IPS DF 6.9 (cell line): ENCODE results near the gene AKT3.

Experiments used
- DNase-seq: peaks from one replicate; pipeline ENCODE4 v3.0.0-alpha.2; 2013; ENCODE audit warnings: low read depth, low spot score
- H3K27ac ChIP-seq: one replicate; pipeline ENCODE4 v1.5.1; 2013; ENCODE audit warnings: low read length, control low read depth
- H3K27me3 ChIP-seq: 2 replicates; pipeline ENCODE4 v1.6.1; 2013; ENCODE audit warnings: mild to moderate bottlenecking, low read length; ENCODE audit not compliant: control insufficient read depth, insufficient read depth
- H3K36me3 ChIP-seq: 2 replicates; pipeline ENCODE4 v1.6.1; 2013; ENCODE audit warnings: low read length; ENCODE audit not compliant: control insufficient read depth, insufficient read depth
- H3K4me1 ChIP-seq: 2 replicates; pipeline ENCODE4 v1.6.1; 2013; ENCODE audit warnings: low read length; ENCODE audit not compliant: control insufficient read depth, insufficient read depth
- H3K4me3 ChIP-seq: 2 replicates; pipeline ENCODE4 v1.5.1; 2013; ENCODE audit warnings: mild to moderate bottlenecking, low read length
- H3K9me3 ChIP-seq: 2 replicates; pipeline ENCODE4 v1.6.1; 2013; ENCODE audit warnings: low read length, inconsistent platforms; ENCODE audit not compliant: control insufficient read depth, insufficient read depth
- WGBS: extraction: QIAGEN DNeasy Blood & Tissue Kit; methylation state at CpG from one replicate; pipeline ENCODE4 v1.1.7; 2013; ENCODE audit warnings: mixed read lengths, missing lambda C conversion rate; ENCODE audit not compliant: insufficient read length, insufficient coverage; 5-methylcytosine and 5-hydroxymethylcytosine counted together

The AKT3 gene

GRCh38 chr1:243487036-243487648, 362.9 kb downstream of the AKT3 start:
- no CpG with 5 or more reads among the region's 15 CpGs for WGBS
- Histone ChIP-seq H3K4me1 (peaks cover 23% of the 10 kb centered on the region), H3K27ac (no peak overlapping the region), H3K9me3 (no peaks in the 10 kb centered on the region), H3K36me3 (no peaks in the 10 kb centered on the region), H3K27me3 (no peaks in the 10 kb centered on the region), H3K4me3 (no peak overlapping the region)
- DNase-seq = no peak

- peaks cover 8% of the 10 kb centered on the region for H3K4me1 ChIP-seq
- no peaks in the 10 kb centered on the region for H3K9me3 ChIP-seq
- H3K36me3 ChIP-seq = no peaks in the 10 kb centered on the region
- no peak overlapping the region for H3K4me3 ChIP-seq
- no peaks in the 10 kb centered on the region for H3K27me3 ChIP-seq
- no peak for DNase-seq
- WGBS = no CpG with 5 or more reads among the region's 16 CpGs
- no peak overlapping the region for H3K27ac ChIP-seq
Observed at GRCh38 chr1:243483952-243484351, 366.1 kb downstream of the AKT3 start.

GRCh38 chr1:243483071-243483771, 366.8 kb downstream of the AKT3 start:
- no peaks in the 10 kb centered on the region for H3K27me3 ChIP-seq
- H3K4me3 ChIP-seq = peak overlapping the region; percentile 32; the same call in 1 of the 2 replicates
- WGBS = no CpG with 5 or more reads among the region's 60 CpGs
- peaks cover 7% of the 10 kb centered on the region for H3K4me1 ChIP-seq
- no peak for DNase-seq
- no peaks in the 10 kb centered on the region for H3K36me3 ChIP-seq
- H3K9me3 ChIP-seq = no peaks in the 10 kb centered on the region
- no peak overlapping the region for H3K27ac ChIP-seq

- no peak for DNase-seq
- no CpG with 5 or more reads among the region's 25 CpGs for WGBS
- Histone ChIP-seq H3K4me3 (peak overlapping the region; percentile 32; the same call in 1 of the 2 replicates), H3K4me1 (peaks cover 7% of the 10 kb centered on the region), H3K9me3 (no peaks in the 10 kb centered on the region), H3K27me3 (no peaks in the 10 kb centered on the region), H3K27ac (no peak overlapping the region), H3K36me3 (no peaks in the 10 kb centered on the region)
Observed at GRCh38 chr1:243482141-243483022, 367.7 kb downstream of the AKT3 start.

- Histone ChIP-seq H3K9me3 (no peaks in the 10 kb centered on the region), H3K4me1 (peaks cover 9% of the 10 kb centered on the region; the same call in 1 of the 2 replicates), H3K4me3 (no peak overlapping the region), H3K27me3 (no peaks in the 10 kb centered on the region), H3K27ac (no peak overlapping the region), H3K36me3 (no peaks in the 10 kb centered on the region)
- 100% methylated on average over 1 of the region's 5 CpGs for WGBS
- no peak for DNase-seq
Observed at GRCh38 chr1:243481101-243481500, 368.9 kb downstream of the AKT3 start.

- H3K36me3 ChIP-seq = no peaks in the 10 kb centered on the region
- H3K9me3 ChIP-seq = no peaks in the 10 kb centered on the region
- H3K27me3 ChIP-seq = no peaks in the 10 kb centered on the region
- WGBS = no CpG with 5 or more reads among the region's 7 CpGs
- H3K4me1 ChIP-seq = peaks cover 11% of the 10 kb centered on the region
- no peak for DNase-seq
- H3K27ac ChIP-seq = no peak overlapping the region
- H3K4me3 ChIP-seq = no peak overlapping the region
Observed at GRCh38 chr1:243477731-243478290, 372.2 kb downstream of the AKT3 start.

GRCh38 chr1:243475966-243476365, 374.1 kb downstream of the AKT3 start:
- no CpG with 5 or more reads among the region's 7 CpGs for WGBS
- no peaks in the 10 kb centered on the region for H3K9me3 ChIP-seq
- DNase-seq = no peak

GRCh38 chr1:243474906-243475305, 375.1 kb downstream of the AKT3 start:
- Histone ChIP-seq H3K27me3 (no peaks in the 10 kb centered on the region), H3K9me3 (no peaks in the 10 kb centered on the region), H3K27ac (no peak overlapping the region), H3K36me3 (no peaks in the 10 kb centered on the region), H3K4me3 (no peak overlapping the region), H3K4me1 (peaks cover 9% of the 10 kb centered on the region)
- DNase-seq = no peak
- WGBS = no CpG with 5 or more reads among the region's 9 CpGs

More at GRCh38 chr1:243475966-243476365, 374.1 kb downstream of the AKT3 start:
- Histone ChIP-seq H3K36me3 (no peaks in the 10 kb centered on the region), H3K4me3 (no peak overlapping the region), H3K4me1 (peaks cover 9% of the 10 kb centered on the region), H3K27ac (no peak overlapping the region), H3K27me3 (no peaks in the 10 kb centered on the region)

GRCh38 chr1:243474136-243474881, 375.7 kb downstream of the AKT3 start:
- H3K4me3 ChIP-seq = peak overlapping the region; percentile 15; the same call in 1 of the 2 replicates
- H3K4me1 ChIP-seq = peaks cover 9% of the 10 kb centered on the region
- H3K9me3 ChIP-seq = no peaks in the 10 kb centered on the region
- no peaks in the 10 kb centered on the region for H3K27me3 ChIP-seq
- WGBS = no CpG with 5 or more reads among the region's 55 CpGs
- no peak for DNase-seq
- H3K27ac ChIP-seq = no peak overlapping the region
- no peaks in the 10 kb centered on the region for H3K36me3 ChIP-seq
